ENCODE results near the gene IGF1R.

- TF ChIP-seq EP300 (IDR thresholded peaks at IDR 0.05; ENCODE audit: borderline replicate concordance in 1 of 2, low read depth in 2 of 2, low read length in 2 of 2) = no peak
- TF ChIP-seq SRF (IDR thresholded peaks at IDR 0.05; ENCODE audit: low read depth, low read length) = no peak
- TF ChIP-seq SIN3A (conservative IDR thresholded peaks at IDR 0.05 in 1 of 2, IDR thresholded peaks at IDR 0.05 in 1 of 2; ENCODE audit: low read depth in 1 of 2, low read length in 2 of 2) = no peak
- no peak for TF ChIP-seq CTCF (IDR thresholded peaks at IDR 0.05; ENCODE audit: control extremely low read depth in 1 of 3, insufficient read depth in 1 of 3, low read depth in 1 of 3, low read length in 3 of 3)
- TF ChIP-seq BCL11A (IDR thresholded peaks at IDR 0.05; ENCODE audit: low read depth in 2 of 2, low read length in 2 of 2) = no peak
- no peak for TF ChIP-seq YY1 (IDR thresholded peaks at IDR 0.05; ENCODE audit: low read depth, low read length)
Observed at GRCh38 chr15:98745179-98745578, 96.8 kb downstream of the IGF1R start.
